Measurements from ENCODE around the gene PRKD1.
"Not testable (repeated sequence)": the region's sequence is repeated elsewhere in the genome, so short reads cannot be mapped to it uniquely, and the experiment has no call there.

PRKD1 gene

GRCh38 chr14:29898470-29898869 lies 29.2 kb downstream of the PRKD1 start:
- no peak for DNase-seq

- DNase-seq: no peak
Observed at GRCh38 chr14:29897181-29897580, 30.5 kb downstream of the PRKD1 start.

GRCh38 chr14:29896354-29896821 lies 31.3 kb downstream of the PRKD1 start:
- DNase-seq: no peak

- no peak for DNase-seq
Observed at GRCh38 chr14:29895591-29896083, 32.0 kb downstream of the PRKD1 start.

- DNase-seq: no peak
Observed at GRCh38 chr14:29893989-29894388, 33.7 kb downstream of the PRKD1 start.

- DNase-seq: no peak
Observed at GRCh38 chr14:29892327-29892726, 35.3 kb downstream of the PRKD1 start.

- DNase-seq: no peak
Observed at GRCh38 chr14:29885988-29886387, 41.7 kb downstream of the PRKD1 start.

- no peak for DNase-seq
Observed at GRCh38 chr14:29868000-29868399, 59.6 kb downstream of the PRKD1 start.

- DNase-seq: no peak
Observed at GRCh38 chr14:29865299-29865698, 62.3 kb downstream of the PRKD1 start.

- no peak for DNase-seq
Observed at GRCh38 chr14:29861996-29862395, 65.7 kb downstream of the PRKD1 start.

GRCh38 chr14:29858299-29858698 lies 69.3 kb downstream of the PRKD1 start:
- no peak for DNase-seq

- no peak for DNase-seq
Observed at GRCh38 chr14:29857551-29857950, 70.1 kb downstream of the PRKD1 start.

GRCh38 chr14:29856516-29856915 lies 71.1 kb downstream of the PRKD1 start:
- DNase-seq: no peak

GRCh38 chr14:29853691-29854090 lies 74.0 kb downstream of the PRKD1 start:
- DNase-seq: not testable (repeated sequence)

- no peak for DNase-seq
Observed at GRCh38 chr14:29853272-29853671, 74.4 kb downstream of the PRKD1 start.

- no peak for DNase-seq
Observed at GRCh38 chr14:29851397-29851796, 76.2 kb downstream of the PRKD1 start.

GRCh38 chr14:29847056-29847380 lies 80.6 kb downstream of the PRKD1 start:
- DNase-seq: no peak

- DNase-seq: no peak
Observed at GRCh38 chr14:29846339-29847055, 81.2 kb downstream of the PRKD1 start.

GRCh38 chr14:29843981-29844380 lies 83.7 kb downstream of the PRKD1 start:
- no peak for DNase-seq

- no peak for DNase-seq
Observed at GRCh38 chr14:29842228-29842627, 85.4 kb downstream of the PRKD1 start.

- DNase-seq: not testable (repeated sequence)
Observed at GRCh38 chr14:29840369-29840892, 87.2 kb downstream of the PRKD1 start.

- DNase-seq: not testable (repeated sequence)
Observed at GRCh38 chr14:29839691-29840090, 88.0 kb downstream of the PRKD1 start.

- no peak for DNase-seq
Observed at GRCh38 chr14:29838752-29839151, 88.9 kb downstream of the PRKD1 start.

GRCh38 chr14:29836395-29836794 lies 91.3 kb downstream of the PRKD1 start:
- no peak for DNase-seq

GRCh38 chr14:29832042-29832441 lies 95.6 kb downstream of the PRKD1 start:
- DNase-seq: no peak

Measured in activated CD4-positive, alpha-beta T cell treated with anti-CD3 and anti-CD28 coated beads, Interleukin-2, Interleukin-6, amounts not matched to agents 100 ng/mL and 50 ng/mL, durations not matched to agents 16 hours and 8 hours (primary cell).